ENCODE results near the gene AMTN.

Gene AMTN

DNA sequence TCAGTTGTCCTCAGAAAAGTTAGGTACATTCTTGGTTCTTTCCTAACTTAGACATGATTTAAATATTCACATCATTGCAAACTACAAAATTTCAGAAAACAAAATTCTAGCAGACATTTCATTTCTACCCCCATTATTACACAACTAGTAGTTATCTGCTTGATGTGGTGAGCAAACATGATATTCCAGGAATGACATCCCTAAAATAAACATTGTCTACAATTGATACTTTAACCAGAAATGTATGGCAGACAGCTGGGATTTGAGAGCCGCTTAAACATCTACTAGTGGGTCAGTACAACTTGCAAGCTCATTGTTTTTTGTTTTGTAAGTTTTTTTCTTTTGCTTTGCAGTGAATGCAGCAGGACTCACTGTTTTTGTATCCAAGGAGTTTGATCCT lies 41.6 kb downstream of the AMTN start:
- no peak for DNase-seq (ENCODE audit: low read depth, low spot score)

DNA sequence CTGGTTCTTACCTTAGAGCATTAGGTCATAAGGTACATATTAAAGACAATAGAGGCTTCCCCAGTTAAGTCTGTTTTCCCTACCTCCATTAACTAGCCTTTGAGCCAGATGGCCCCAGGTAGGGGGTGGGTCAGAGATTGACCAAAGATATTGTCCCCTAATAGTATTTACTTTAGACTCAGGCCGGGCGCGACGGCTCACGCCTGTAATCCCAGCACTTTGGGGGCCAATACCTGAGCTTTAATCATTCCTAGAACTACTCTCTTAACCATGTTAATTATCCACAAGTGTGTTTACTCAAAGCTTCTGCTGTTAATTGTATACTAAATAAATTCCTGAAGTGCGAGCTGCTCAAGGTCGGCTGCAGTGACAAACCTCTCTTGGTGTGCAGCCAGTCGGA lies 45.7 kb downstream of the AMTN start:
- no peak for DNase-seq (ENCODE audit: low read depth, low spot score)

DNA sequence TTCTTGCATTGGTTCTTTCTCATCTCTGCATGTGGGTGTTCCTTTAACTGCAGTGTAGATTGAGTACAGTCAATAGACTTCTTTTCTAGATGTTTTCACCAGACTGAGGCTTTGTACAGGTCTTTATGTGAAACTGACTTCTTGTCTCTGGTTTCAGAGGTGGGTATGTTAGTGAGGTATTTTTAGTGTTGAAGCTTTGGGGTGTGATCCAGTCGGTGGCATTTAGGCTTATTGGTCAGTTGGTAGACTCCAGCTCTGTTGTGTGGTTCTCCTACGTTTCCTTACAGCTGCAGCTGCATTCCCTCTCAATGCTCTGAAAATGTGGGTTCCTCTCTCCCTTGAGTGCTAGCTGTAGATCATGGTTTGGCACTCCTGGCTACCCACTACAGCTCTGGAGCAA lies 52.4 kb downstream of the AMTN start:
- no peak for DNase-seq (ENCODE audit: low read depth, low spot score)

DNA sequence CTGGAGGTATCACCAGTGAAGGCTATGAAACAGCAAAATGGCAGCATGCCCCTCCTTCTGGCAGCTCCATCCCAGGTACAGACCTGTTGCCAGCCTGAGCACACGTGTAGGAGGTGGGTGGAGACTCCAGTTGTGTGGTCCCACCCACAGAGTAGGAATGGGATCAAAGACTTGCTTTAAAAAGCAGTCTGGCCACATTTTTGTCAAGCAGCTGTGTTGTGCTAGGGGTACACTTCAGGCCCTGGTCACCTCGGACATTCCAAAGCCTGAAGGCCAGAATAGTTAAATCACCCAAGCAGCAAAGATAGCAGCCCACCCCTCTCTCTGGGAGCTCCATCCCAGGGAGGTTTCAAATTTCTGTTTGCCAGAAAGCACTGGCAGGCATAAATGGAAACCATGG lies 53.4 kb downstream of the AMTN start:
- DNase-seq (ENCODE audit: low read depth, low spot score), result no peak

DNA sequence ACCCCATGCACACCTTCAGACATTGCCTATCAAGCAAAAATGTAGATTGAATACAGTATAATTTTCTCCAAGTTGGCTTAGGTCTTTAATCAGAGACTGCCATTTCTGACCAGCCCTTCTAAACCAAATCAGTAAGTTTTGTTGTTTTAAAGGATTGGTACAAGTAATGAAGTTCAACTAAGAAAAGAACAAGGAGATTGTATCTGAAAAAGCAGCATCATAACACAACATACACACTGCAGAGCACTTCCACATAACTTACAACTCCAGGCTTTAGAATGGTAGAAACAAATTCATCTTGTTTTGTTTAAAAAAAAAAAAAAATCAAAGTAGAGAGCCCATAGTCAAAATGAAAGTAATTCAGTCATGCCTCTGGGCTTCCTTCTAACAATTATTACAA lies 57.6 kb downstream of the AMTN start:
- DNase-seq (ENCODE audit: low read depth, low spot score), result no peak

DNA sequence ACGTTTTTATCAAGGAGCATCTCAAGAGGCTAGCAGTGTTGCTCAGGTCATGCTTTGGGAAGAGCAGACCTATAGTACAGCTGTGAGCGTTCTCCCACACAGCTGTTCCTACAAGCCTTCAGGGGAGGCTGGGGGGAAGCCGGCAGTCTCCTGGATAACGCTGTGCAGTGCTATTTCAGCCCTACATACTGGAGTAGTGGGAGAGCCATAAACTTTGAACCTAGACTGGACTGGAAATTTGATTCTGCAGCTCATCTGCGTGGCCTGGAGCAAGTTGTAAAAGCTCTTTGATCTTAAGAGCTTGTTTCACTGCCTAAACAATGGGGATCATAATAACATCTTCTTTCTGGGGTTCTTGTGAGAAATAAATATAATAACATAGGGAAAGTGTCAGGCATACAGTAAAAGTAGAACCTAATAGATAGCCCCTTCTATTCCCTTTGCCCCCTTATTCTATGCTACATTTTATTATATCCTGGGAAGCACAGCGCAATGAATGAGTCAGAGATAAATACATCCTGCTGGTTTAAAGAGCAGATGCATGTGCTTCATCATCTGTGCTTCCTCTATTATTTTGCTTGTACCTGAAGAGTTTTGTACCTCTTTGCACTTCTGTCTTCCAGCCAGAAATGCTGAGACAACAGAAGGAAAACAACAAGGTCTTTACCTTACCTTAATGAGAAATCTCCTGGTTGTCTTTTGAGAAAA lies 59.0 kb downstream of the AMTN start:
- no peak for DNase-seq (ENCODE audit: low read depth, low spot score)

DNA sequence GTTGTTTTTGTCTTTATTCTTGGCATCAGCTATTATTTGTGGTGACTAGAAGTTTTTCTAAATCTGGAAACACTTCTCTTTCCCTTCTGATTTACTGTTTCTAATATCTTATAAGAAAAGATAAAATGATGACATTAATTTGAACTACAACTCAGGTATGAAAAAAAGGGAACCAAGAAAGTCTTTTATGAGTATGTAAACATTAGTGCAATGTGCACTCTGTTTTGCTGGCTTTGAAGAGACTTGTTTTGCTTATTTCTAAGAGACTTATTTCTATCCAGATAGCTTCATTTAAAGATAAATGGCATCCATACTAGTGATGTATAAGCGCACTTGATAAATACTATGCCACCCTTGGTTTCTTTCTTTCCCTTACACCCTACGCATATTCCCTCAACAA lies 63.6 kb downstream of the AMTN start:
- DNase-seq (ENCODE audit: low read depth, low spot score), result no peak
